GM19240 (cell line): ENCODE results near the gene WNK2.
A peak's percentile ranks its signal among the peaks of the same experiment; 100 is the strongest.
"Not testable (repeated sequence)": the region's sequence is repeated elsewhere in the genome, so short reads cannot be mapped to it uniquely, and the experiment has no call there.

Source experiments
- DNase-seq: peaks from one replicate; pipeline ENCODE4 v3.0.0; 2011; ENCODE audit warnings: low spot score; ENCODE audit not compliant: insufficient read length

Gene WNK2

GRCh38 chr9:93183663-93184431, at the start of gene WNK2:
WNK2 (plus strand) TSS chr9:93184139; CDS start chr9:93184930, 791 bp downstream.
- DNase-seq, result no peak

- DNase-seq, result no peak
These were observed 49.0 kb upstream of the WNK2 start for GRCh38 chr9:93134740-93135444.

GRCh38 chr9:93136011-93136440, 47.9 kb upstream of the WNK2 start:
- DNase-seq, result no peak

GRCh38 chr9:93137362-93137761, 46.6 kb upstream of the WNK2 start:
- no peak for DNase-seq

- DNase-seq, result no peak
These were observed 45.7 kb upstream of the WNK2 start for GRCh38 chr9:93138171-93138764.

- DNase-seq, result no peak
These were observed 44.4 kb upstream of the WNK2 start for GRCh38 chr9:93139365-93140182.

- DNase-seq, result no peak
These were observed 42.0 kb upstream of the WNK2 start for GRCh38 chr9:93141771-93142483.

- DNase-seq, result no peak
These were observed 40.0 kb upstream of the WNK2 start for GRCh38 chr9:93143830-93144530.

GRCh38 chr9:93146696-93147095, 37.2 kb upstream of the WNK2 start:
- not testable (repeated sequence) for DNase-seq

- DNase-seq, result no peak
These were observed 36.3 kb upstream of the WNK2 start for GRCh38 chr9:93147632-93148031.

- no peak for DNase-seq
These were observed 35.2 kb upstream of the WNK2 start for GRCh38 chr9:93148721-93149120.

- no peak for DNase-seq
These were observed 34.6 kb upstream of the WNK2 start for GRCh38 chr9:93149361-93149760.

- DNase-seq, result no peak
These were observed 32.7 kb upstream of the WNK2 start for GRCh38 chr9:93151097-93151784.

- no peak for DNase-seq
These were observed 29.5 kb upstream of the WNK2 start for GRCh38 chr9:93154293-93154903.

- DNase-seq, result no peak
These were observed 28.0 kb upstream of the WNK2 start for GRCh38 chr9:93155716-93156474.

GRCh38 chr9:93156475-93157008, 27.4 kb upstream of the WNK2 start:
- DNase-seq, result no peak

- peak; percentile 90 for DNase-seq
These were observed 24.1 kb upstream of the WNK2 start for GRCh38 chr9:93159601-93160471.
